HG02973 (cell line): ENCODE measurements around the gene MADD.
"Not testable (repeated sequence)": the region's sequence is repeated elsewhere in the genome, so short reads cannot be mapped to it uniquely, and the experiment has no call there.

ENCODE experiments used
- ATAC-seq: cut with Tn5 transposase; IDR thresholded peaks from one replicate; pipeline ENCODE4 v1.9.1; 2021; ENCODE audit warnings: moderate library complexity; ENCODE audit not compliant: unreplicated experiment

MADD gene

GRCh38 chr11:47272706-47273105, 2.8 kb downstream of the MADD start:
- ATAC-seq, result no peak

- no peak for ATAC-seq
These were observed 4.7 kb downstream of the MADD start for GRCh38 chr11:47274495-47275235.

GRCh38 chr11:47276923-47277322, 7.0 kb downstream of the MADD start:
- no peak for ATAC-seq

GRCh38 chr11:47278058-47278457, 8.1 kb downstream of the MADD start:
- no peak for ATAC-seq

- no peak for ATAC-seq
These were observed 8.8 kb downstream of the MADD start for GRCh38 chr11:47278769-47279168.

GRCh38 chr11:47280099-47280498, 10.2 kb downstream of the MADD start:
- no peak for ATAC-seq

GRCh38 chr11:47280860-47281259, 10.9 kb downstream of the MADD start:
- no peak for ATAC-seq

GRCh38 chr11:47282462-47282861, 12.5 kb downstream of the MADD start:
- no peak for ATAC-seq

GRCh38 chr11:47284151-47284550, 14.2 kb downstream of the MADD start:
- ATAC-seq, result no peak

GRCh38 chr11:47285969-47286770, 16.2 kb downstream of the MADD start:
- no peak for ATAC-seq

GRCh38 chr11:47288066-47288465, 18.1 kb downstream of the MADD start:
- ATAC-seq, result no peak

GRCh38 chr11:47289856-47290255, 19.9 kb downstream of the MADD start:
- ATAC-seq, result no peak

GRCh38 chr11:47295385-47295784, 25.5 kb downstream of the MADD start:
- ATAC-seq, result no peak

GRCh38 chr11:47296045-47296444, 26.1 kb downstream of the MADD start:
- no peak for ATAC-seq

- ATAC-seq, result no peak
These were observed 29.1 kb downstream of the MADD start for GRCh38 chr11:47299078-47299477.

- no peak for ATAC-seq
These were observed 32.9 kb downstream of the MADD start for GRCh38 chr11:47302853-47303252.

GRCh38 chr11:47305734-47306483, 36.0 kb downstream of the MADD start:
- ATAC-seq, result no peak

GRCh38 chr11:47306484-47306844, 36.5 kb downstream of the MADD start:
- ATAC-seq, result no peak

GRCh38 chr11:47308050-47308823, 38.3 kb downstream of the MADD start:
- ATAC-seq, result no peak

- no peak for ATAC-seq
These were observed 45.1 kb downstream of the MADD start for GRCh38 chr11:47314992-47315391.

- not testable (repeated sequence) for ATAC-seq
These were observed 46.6 kb downstream of the MADD start for GRCh38 chr11:47316501-47316900.
